H9 (cell line): ENCODE measurements around the gene OPHN1. TPM values are rescaled to one million over a fixed set of nuclear protein-coding genes. Genes with fewer than 3 reads are reported as not detected.

Experiments used
- DNase-seq: peaks from one replicate; pipeline ENCODE4 v3.0.0-alpha.2; 2017
- H2AFZ ChIP-seq: one replicate; pipeline ENCODE4 v1.6.1; 2013; ENCODE audit warnings: mild to moderate bottlenecking, low read length, control low read depth, moderate library complexity
- H2AK5ac ChIP-seq: 2 replicates; pipeline ENCODE4 v1.6.1; 2013; ENCODE audit warnings: low read length, control low read depth, mixed read lengths; ENCODE audit not compliant: insufficient read length
- H2BK120ac ChIP-seq: one replicate; pipeline ENCODE4 v1.6.1; 2013; ENCODE audit warnings: low read depth, mild to moderate bottlenecking, low read length, control low read depth, inconsistent platforms; ENCODE audit not compliant: poor library complexity, severe bottlenecking
- H2BK12ac ChIP-seq: 2 replicates; pipeline ENCODE4 v1.6.1; 2013; ENCODE audit warnings: low read length, control low read depth, mixed read lengths, low read depth; ENCODE audit not compliant: insufficient read length
- H2BK15ac ChIP-seq: 2 replicates; pipeline ENCODE4 v1.6.1; 2013; ENCODE audit warnings: low read depth, low read length, control low read depth
- H2BK20ac ChIP-seq: one replicate; pipeline ENCODE4 v1.6.1; 2013; ENCODE audit warnings: low read depth, mild to moderate bottlenecking, low read length, control low read depth, inconsistent platforms; ENCODE audit not compliant: poor library complexity, severe bottlenecking
- H2BK5ac ChIP-seq: 2 replicates; pipeline ENCODE4 v1.6.1; 2013; ENCODE audit warnings: low read length, control low read depth, mixed read lengths; ENCODE audit not compliant: insufficient read length
- H3K14ac ChIP-seq: 2 replicates; pipeline ENCODE4 v1.6.1; 2013; ENCODE audit warnings: low read length, control low read depth; ENCODE audit not compliant: insufficient read depth
- H3K18ac ChIP-seq: 2 replicates; pipeline ENCODE4 v1.6.1; 2013; ENCODE audit warnings: low read depth, mild to moderate bottlenecking, mixed read lengths, low read length, control low read depth; ENCODE audit not compliant: insufficient read length
- H3K23ac ChIP-seq: 2 replicates; pipeline ENCODE4 v1.6.1; 2013; ENCODE audit warnings: low read length, control low read depth, mixed read lengths, low read depth; ENCODE audit not compliant: insufficient read length
- H3K23me2 ChIP-seq: 2 replicates; pipeline ENCODE4 v1.6.1; 2013; ENCODE audit warnings: low read depth, mild to moderate bottlenecking, mixed read lengths, low read length, control low read depth; ENCODE audit not compliant: insufficient read length, poor library complexity, severe bottlenecking
- H3K27ac ChIP-seq: 2 replicates; pipeline ENCODE4 v1.5.1; 2013; ENCODE audit warnings: low read length, control low read depth, mixed read lengths, low read depth; ENCODE audit not compliant: insufficient read length
- H3K27me3 ChIP-seq: 2 replicates; pipeline ENCODE4 v1.6.1; 2013; ENCODE audit warnings: low read length, control low read depth, inconsistent platforms; ENCODE audit not compliant: insufficient read depth
- H3K4ac ChIP-seq: 2 replicates; pipeline ENCODE4 v1.6.1; 2013; ENCODE audit warnings: low read depth, mild to moderate bottlenecking, control low read depth, inconsistent platforms, low read length, moderate library complexity
- H3K4me1 ChIP-seq: 2 replicates; pipeline ENCODE4 v1.6.1; 2013; ENCODE audit warnings: low read length, control low read depth, inconsistent platforms; ENCODE audit not compliant: insufficient read depth
- H3K4me2 ChIP-seq: 2 replicates; pipeline ENCODE4 v1.6.1; 2013; ENCODE audit warnings: low read length, control low read depth, mixed read lengths; ENCODE audit not compliant: insufficient read length, insufficient read depth
- H3K56ac ChIP-seq: 2 replicates; pipeline ENCODE4 v1.6.1; 2013; ENCODE audit warnings: low read depth, mild to moderate bottlenecking, mixed read lengths, low read length, control low read depth; ENCODE audit not compliant: insufficient read length
- H3K79me1 ChIP-seq: 2 replicates; pipeline ENCODE4 v1.6.1; 2013; ENCODE audit warnings: low read depth, mild to moderate bottlenecking, moderate library complexity, low read length, control low read depth, inconsistent platforms; ENCODE audit not compliant: insufficient read depth, poor library complexity, severe bottlenecking
- H3K79me2 ChIP-seq: 2 replicates; pipeline ENCODE4 v1.6.1; 2013; ENCODE audit warnings: low read length, control low read depth, inconsistent platforms; ENCODE audit not compliant: insufficient read depth
- H3K9ac ChIP-seq: 2 replicates; pipeline ENCODE4 v1.6.1; 2013; ENCODE audit warnings: low read length, control low read depth, mixed read lengths; ENCODE audit not compliant: insufficient read length; ENCODE audit errors: extremely low read depth
- H3K9me3 ChIP-seq: one replicate; pipeline ENCODE4 v1.6.1; 2013; ENCODE audit warnings: low read depth, low read length, inconsistent platforms; ENCODE audit not compliant: control insufficient read depth
- H3T11ph ChIP-seq: one replicate; pipeline ENCODE4 v1.6.1; 2013; ENCODE audit warnings: mild to moderate bottlenecking, low read length, control low read depth, inconsistent platforms
- H4K20me1 ChIP-seq: one replicate; pipeline ENCODE4 v1.6.1; 2013; ENCODE audit not compliant: control insufficient read depth, insufficient read length, insufficient read depth
- H4K5ac ChIP-seq: 2 replicates; pipeline ENCODE4 v1.6.1; 2013; ENCODE audit warnings: low read depth, mild to moderate bottlenecking, mixed read lengths, low read length, control low read depth; ENCODE audit not compliant: insufficient read length
- H4K8ac ChIP-seq: replicated peaks from 2 replicates; pipeline ENCODE4 v1.6.1; 2013; ENCODE audit warnings: low read length, control low read depth, mixed read lengths, low read depth; ENCODE audit not compliant: insufficient read length
- H4K91ac ChIP-seq: 2 replicates; pipeline ENCODE4 v1.6.1; 2013; ENCODE audit warnings: low read depth, mild to moderate bottlenecking, moderate library complexity, mixed read lengths, low read length, control low read depth; ENCODE audit not compliant: insufficient read length
- H3K27ac Mint-ChIP-seq, 3 experiments: 2 replicates in 2 of 3; 3 replicates in 1 of 3; pipeline ENCODE4 v1.8.0; 2020 to 2021; ENCODE audit warnings: mixed read lengths in 3 of 3, mild to moderate bottlenecking in 1 of 3, moderate library complexity in 1 of 3
- H3K27me3 Mint-ChIP-seq: 2 replicates; pipeline ENCODE4 v1.8.0; 2021; ENCODE audit warnings: low read depth, mild to moderate bottlenecking, moderate library complexity, mixed read lengths
- H3K36me3 Mint-ChIP-seq, 3 experiments: 2 replicates in 2 of 3; 3 replicates in 1 of 3; pipeline ENCODE4 v1.8.0; 2020 to 2021; ENCODE audit warnings: low read depth in 3 of 3, mixed read lengths in 3 of 3; ENCODE audit not compliant: insufficient read depth in 1 of 3
- H3K4me1 Mint-ChIP-seq, 2 experiments: 2 replicates each; pipeline ENCODE4 v1.8.0; 2020; ENCODE audit warnings: mixed read lengths in 2 of 2
- H3K4me3 Mint-ChIP-seq, 2 experiments: 2 replicates in 1 of 2; 3 replicates in 1 of 2; pipeline ENCODE4 v1.8.0; 2020 to 2021; ENCODE audit warnings: mild to moderate bottlenecking in 2 of 2, mixed read lengths in 2 of 2, moderate library complexity in 1 of 2
- H3K9me3 Mint-ChIP-seq, 2 experiments: 2 replicates in 1 of 2; 3 replicates in 1 of 2; pipeline ENCODE4 v1.8.0; 2020; ENCODE audit warnings: mild to moderate bottlenecking in 2 of 2, mixed read lengths in 2 of 2, moderate library complexity in 1 of 2
- WGBS: extraction: QIAGEN DNeasy Blood & Tissue Kit; methylation state at CpG from one replicate; pipeline ENCODE4 v1.1.7; 2013; ENCODE audit warnings: missing lambda C conversion rate, low lambda C conversion rate, mixed read lengths; ENCODE audit not compliant: insufficient read length; ENCODE audit errors: extremely low coverage; 5-methylcytosine and 5-hydroxymethylcytosine counted together
- total RNA-seq: library from RNA; stranded (reverse); gene quantifications from 2 replicates; pipeline ENCODE4 v1.2.1, GENCODE V29; 2021
- TF ChIP-seq, protein P1 (sequence below): fragments of 200-600 bp; sonication (generic); conservative IDR thresholded peaks from 3 replicates; pipeline ENCODE4 v1.8.0; 2021; ENCODE audit warnings: antibody characterized with exemption, mild to moderate bottlenecking

The OPHN1 gene
- total RNA-seq, 1 experiment from 2014 or later: 1.5 TPM

DNA sequence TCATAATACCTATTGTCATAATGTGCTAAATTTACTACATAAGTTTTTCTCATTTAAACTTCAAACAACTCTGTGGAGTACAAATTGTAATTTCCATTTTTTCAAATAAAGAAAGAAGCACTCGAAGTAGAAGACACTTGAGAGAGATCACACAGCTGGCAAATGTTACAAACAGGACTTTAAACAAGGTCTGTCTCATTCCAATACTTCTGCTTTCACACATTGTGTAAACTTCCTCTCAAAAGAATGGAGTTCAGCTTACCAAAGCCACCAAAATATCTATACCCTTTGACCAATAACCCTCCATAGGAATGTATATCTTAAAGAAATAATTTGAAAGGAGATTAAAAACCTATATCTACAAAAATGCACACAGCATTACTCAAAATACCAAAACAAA lies 88.3 kb downstream of the OPHN1 start:
- no peak overlapping the region for H2BK12ac ChIP-seq
- no peak overlapping the region for H4K8ac ChIP-seq
- no peak overlapping the region for H2AFZ ChIP-seq
- no peak overlapping the region for H4K91ac ChIP-seq
- no peak overlapping the region for H2BK5ac ChIP-seq
- DNase-seq: no peak
- no peak overlapping the region for H4K5ac ChIP-seq
- no peak overlapping the region for H3T11ph ChIP-seq
- H3K4me1 Mint-ChIP-seq: no peaks in the 10 kb centered on the region
- H3K79me1 ChIP-seq: no peaks in the 10 kb centered on the region
- no peak overlapping the region for H2AK5ac ChIP-seq
- H3K4me1 ChIP-seq: no peaks in the 10 kb centered on the region
- H2BK120ac ChIP-seq: no peak overlapping the region
- H2BK20ac ChIP-seq: no peak overlapping the region
- H3K27me3 Mint-ChIP-seq: no peaks in the 10 kb centered on the region
- H3K23me2 ChIP-seq: no peaks in the 10 kb centered on the region
- no peak overlapping the region for H3K14ac ChIP-seq
- H3K4me2 ChIP-seq: no peak overlapping the region
- peaks cover 0 to 3% (median 0%) of the 10 kb centered on the region in 3 experiments; a peak in 1 of 7 replicates for H3K36me3 Mint-ChIP-seq
- no peak overlapping the region for H3K18ac ChIP-seq
- H3K4ac ChIP-seq: no peak overlapping the region
- no peaks in the 10 kb centered on the region for H4K20me1 ChIP-seq
- H3K9ac ChIP-seq: no peak overlapping the region
- H2BK15ac ChIP-seq: no peak overlapping the region
- H3K27ac ChIP-seq: no peak overlapping the region
- TF ChIP-seq, protein P1, sequence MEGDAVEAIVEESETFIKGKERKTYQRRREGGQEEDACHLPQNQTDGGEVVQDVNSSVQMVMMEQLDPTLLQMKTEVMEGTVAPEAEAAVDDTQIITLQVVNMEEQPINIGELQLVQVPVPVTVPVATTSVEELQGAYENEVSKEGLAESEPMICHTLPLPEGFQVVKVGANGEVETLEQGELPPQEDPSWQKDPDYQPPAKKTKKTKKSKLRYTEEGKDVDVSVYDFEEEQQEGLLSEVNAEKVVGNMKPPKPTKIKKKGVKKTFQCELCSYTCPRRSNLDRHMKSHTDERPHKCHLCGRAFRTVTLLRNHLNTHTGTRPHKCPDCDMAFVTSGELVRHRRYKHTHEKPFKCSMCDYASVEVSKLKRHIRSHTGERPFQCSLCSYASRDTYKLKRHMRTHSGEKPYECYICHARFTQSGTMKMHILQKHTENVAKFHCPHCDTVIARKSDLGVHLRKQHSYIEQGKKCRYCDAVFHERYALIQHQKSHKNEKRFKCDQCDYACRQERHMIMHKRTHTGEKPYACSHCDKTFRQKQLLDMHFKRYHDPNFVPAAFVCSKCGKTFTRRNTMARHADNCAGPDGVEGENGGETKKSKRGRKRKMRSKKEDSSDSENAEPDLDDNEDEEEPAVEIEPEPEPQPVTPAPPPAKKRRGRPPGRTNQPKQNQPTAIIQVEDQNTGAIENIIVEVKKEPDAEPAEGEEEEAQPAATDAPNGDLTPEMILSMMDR: no peak
- no peak overlapping the region for H3K27ac Mint-ChIP-seq
- H3K79me2 ChIP-seq: no peaks in the 10 kb centered on the region
- no peak overlapping the region for H3K56ac ChIP-seq
- peaks cover 53 to 56% of the 10 kb centered on the region in 2 experiments for H3K9me3 Mint-ChIP-seq
- peaks cover 18% of the 10 kb centered on the region for H3K9me3 ChIP-seq
- H3K27me3 ChIP-seq: no peaks in the 10 kb centered on the region
- no CpG with 5 or more reads among the region's 1 CpG for WGBS
- no peak overlapping the region for H3K4me3 Mint-ChIP-seq
- no peak overlapping the region for H3K23ac ChIP-seq
